GM19328 (cell line): ENCODE results near the gene SNRPB.
A peak's percentile ranks its signal among the peaks of the same experiment; 100 is the strongest.

Experiments
- ATAC-seq: cut with Tn5 transposase; IDR thresholded peaks from one replicate; pipeline ENCODE4 v1.9.1; 2021; ENCODE audit warnings: mild to moderate bottlenecking, moderate library complexity; ENCODE audit not compliant: unreplicated experiment

The SNRPB gene

GRCh38 chr20:2475850-2476741 is 5.5 kb upstream of the SNRPB start:
- ATAC-seq = no peak

DNA sequence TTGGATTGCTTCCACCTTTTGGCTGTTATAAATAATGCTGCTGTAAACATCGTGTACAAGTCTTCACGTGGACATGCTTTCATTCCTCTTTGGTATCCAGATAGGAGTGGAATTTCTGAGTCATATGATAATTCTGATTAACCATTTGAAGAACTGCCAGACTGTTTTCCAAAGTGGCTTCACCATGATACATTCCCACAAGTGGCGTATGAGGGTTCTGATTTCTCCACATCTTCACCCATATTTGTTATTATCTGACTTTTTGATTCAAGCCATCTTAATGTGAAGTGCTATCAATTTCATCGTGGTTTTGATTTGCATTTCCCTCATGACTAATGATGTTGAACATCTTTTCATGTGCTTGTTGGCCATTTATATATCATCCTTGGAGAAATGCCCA is 2.9 kb upstream of the SNRPB start:
- no peak for ATAC-seq

DNA sequence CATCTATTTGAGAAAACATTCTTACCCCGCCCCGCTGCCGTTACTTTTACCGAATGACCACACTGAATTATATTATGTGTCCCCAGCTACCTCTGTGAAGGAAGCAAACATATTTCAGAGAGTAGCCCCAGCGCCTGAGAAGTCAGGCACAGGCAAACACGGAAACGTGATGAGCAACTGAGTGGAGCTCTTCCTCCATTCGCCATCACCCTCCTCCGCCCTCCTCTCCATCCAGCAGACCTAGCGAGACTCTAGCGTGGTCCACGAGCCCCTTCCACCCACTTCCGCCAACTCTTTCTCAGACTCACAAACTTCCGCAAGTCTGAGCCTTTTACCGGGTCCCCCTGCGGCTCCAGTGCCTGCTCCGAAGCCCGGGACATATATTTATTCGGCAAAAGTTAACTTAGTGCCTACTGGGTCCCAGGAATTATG is 582 bp downstream of the SNRPB start:
- ATAC-seq = peak; percentile 23

DNA sequence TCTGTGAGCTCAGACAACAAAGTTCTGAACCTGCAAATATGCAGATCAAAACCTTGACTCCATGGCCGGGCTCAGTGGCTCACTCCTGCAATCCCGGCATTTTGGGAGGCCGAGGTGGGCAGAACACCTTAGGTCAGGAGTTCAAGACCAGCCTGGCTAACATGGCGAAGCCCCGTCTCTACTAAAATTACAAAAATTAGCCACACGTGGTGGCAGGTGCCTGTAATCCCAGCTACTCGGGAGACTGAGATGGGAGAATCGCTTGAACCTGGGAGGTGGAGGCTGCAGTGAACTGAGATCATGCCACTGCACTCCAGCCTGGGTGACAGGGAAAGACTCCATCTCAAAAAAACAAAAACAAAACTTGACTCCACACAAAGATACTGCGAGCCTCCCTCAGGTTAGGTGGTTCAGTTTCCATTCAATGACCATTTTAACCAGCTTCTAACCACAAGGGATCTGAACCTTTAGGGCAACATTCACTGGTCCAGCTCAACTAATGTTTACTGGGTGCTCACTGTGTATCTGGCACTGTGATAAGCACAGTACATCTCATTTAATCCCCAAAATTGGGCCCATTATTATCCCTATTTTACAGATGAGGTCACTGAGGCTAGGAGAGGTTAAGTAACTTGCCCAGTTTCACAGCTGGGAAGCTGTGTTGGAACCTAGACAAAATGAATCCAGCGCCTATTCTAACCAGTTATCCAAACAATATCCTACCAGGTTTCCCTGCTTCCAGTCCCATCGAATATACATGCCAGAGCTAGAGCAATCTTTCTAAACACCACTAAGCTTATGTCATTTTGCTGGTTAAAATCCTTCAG is 1.8 kb downstream of the SNRPB start:
- ATAC-seq = no peak

DNA sequence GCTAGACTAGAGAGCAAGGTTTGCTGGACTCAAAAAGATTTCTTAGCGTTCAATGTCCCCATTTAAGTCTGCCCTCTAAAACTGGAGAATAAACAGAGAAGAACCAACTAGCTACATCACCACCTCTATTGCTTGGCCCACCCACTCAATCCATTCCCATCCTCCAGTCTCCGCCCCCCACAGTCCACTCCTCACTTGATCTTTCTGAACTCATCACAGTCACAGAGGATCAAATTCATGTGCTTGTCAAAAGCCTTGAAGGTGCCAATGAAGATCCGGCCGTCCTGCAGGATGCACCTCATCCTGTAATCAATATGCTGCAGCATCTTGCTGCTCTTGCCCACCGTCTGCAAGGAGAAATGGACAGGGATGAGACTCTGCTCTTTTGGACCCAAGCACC is 3.2 kb downstream of the SNRPB start:
- ATAC-seq = no peak

- ATAC-seq = no peak
Observed at GRCh38 chr20:2465100-2465499, 5.5 kb downstream of the SNRPB start.

DNA sequence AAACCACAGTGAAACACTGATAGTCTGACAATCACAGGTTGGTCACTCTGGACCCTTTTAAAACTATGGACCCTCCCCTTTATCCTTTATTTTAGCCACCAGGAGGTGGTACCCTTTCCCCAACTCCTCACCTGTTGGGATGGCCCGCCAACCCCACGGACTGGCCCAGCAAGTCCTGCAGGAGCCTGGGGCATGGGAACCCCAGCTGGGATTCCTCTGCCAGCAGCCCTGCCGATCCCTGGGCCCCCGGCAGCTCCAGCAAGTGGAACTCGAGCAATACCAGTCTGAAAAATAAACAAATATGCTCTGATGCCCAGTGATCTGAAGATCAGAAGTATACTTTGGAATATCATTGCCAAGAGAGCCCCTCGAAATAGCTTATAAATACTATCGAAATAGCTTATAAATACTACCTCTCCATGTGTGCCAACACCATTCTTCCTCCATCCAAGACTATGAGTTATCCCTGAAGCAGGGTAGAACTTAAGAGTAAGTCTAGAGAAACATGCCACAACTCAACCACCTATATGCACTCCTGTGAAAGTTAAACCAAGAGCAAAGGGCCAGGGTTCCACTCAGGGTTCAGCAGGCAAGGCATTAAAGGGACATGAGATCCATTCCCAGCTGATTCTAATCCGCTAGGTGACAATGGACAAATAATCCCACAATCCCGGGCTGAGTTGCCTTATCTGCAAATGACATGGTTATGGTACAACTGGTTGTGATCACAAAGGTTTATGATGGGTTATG is 6.8 kb downstream of the SNRPB start:
- ATAC-seq = no peak

DNA sequence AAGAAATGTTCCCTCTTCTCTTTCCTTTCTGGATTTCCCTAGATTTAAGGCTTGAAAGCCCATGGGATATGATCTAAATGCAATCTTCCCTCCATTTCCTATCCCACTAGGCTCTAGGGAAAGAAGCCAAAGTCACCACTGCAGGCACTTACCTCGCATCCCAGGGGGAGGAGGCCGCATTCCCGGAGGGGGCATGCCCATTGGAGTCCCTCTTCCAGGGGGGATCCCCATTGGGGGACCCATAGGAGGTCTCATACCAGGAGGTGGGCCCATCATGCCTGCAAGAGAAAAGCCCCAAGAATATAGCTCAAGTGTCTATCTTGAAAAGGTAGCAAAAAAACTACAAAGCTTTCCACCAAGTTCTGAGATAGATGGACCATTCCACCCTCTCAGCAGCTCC is 8.1 kb downstream of the SNRPB start:
- no peak for ATAC-seq

- ATAC-seq = no peak
Observed at GRCh38 chr20:2460752-2461424, 9.7 kb downstream of the SNRPB start.

- no peak for ATAC-seq
Observed at GRCh38 chr20:2459981-2460751, 10.4 kb downstream of the SNRPB start.

GRCh38 chr20:2458919-2459499 is 11.6 kb downstream of the SNRPB start:
- no peak for ATAC-seq

GRCh38 chr20:2455771-2456497 is 14.7 kb downstream of the SNRPB start:
- ATAC-seq = no peak

DNA sequence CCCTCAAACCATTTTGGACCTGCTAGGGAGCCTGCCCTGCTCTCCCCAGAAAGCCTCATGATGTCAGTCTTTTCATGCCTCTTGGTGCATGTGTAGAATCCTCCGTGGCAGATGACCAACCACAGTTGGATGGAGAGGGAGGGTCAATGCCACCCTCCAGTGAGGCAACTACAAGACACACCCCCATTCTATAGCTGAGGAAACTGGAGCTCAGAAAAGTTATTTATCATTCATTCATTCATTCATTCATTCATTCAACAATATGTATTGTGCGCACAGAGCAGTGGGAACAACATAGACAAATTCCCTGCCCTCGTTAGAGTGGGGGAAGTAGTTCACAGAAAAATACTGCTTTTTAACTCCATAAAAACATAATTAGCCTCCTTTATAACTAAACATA is 16.8 kb downstream of the SNRPB start:
- no peak for ATAC-seq

DNA sequence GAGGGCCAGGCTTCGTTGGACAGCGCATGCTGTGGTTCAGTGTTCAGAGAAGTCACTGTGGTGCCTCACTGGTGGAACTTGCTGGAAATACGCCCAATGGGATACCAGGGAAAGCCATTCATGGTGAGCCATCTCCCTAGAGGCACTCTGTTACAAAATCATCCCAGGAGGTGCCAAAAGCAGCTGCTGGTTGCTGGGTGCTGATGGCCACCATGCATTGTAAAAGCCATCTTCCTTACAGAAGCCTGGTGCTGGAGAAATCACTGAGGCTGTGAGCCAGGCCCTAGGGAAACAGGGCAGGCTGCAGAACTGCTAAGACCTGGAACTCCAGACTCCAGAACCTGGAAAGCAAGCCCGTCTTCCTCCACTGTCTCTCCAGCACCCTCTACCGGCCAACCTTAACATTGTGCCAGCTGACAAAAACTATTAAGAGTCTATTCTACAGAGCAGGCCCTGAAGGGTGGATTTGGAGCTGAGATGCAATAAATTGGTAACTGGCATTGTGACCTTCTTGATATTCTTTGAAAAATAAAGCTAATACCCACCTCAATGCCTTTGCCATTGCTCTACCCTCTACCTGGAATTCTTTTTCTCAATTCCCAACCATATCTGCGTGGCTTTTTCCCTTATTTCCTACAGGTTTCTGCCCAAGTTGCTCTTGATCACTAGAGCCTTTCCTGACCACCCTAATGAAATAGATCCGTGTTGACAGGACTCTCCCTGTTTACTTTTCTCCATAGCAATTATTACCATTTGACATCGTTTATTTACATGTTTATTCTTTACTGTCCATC is 18.5 kb downstream of the SNRPB start:
- ATAC-seq = no peak

GRCh38 chr20:2451422-2451821 is 19.2 kb downstream of the SNRPB start:
- no peak for ATAC-seq

DNA sequence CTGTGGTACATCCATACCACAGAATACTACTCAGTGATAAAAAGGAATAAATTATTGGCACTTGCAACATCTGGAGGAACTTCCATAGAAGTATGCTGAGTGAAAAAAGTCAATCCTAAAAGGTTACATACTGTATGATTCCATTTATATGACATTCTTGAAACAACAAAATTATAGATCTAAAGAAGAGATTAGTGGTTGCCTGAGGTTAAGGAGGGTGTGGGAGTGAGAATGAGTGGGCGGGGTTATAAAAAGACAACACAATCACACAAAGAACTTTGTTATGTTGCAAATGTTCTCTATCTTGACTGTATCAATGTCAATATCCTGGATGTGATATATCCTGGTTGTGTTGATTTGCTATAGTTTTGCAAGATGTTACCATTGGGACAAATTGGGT is 21.2 kb downstream of the SNRPB start:
- ATAC-seq = no peak

DNA sequence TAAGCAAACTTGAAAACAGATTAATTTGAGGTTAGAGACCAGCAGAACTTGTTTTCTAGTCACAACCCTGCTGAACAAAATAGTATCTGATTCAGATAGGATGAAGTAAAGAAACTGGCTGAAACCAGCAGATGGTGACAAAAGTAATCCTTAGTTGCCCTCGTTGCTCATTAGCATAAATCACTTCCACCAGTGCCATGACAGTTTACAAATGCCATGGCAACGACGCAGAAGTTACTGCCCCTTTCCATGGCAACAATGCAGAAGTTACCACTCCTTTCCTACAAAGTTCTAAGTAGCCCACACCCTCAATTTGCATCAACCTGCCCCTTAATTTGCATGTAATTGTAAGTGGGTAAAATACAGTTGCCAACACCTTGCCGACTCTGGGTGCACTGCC is 23.7 kb downstream of the SNRPB start:
- no peak for ATAC-seq

- no peak for ATAC-seq
Observed at GRCh38 chr20:2431185-2431584, 39.4 kb downstream of the SNRPB start.
